ENCODE results near the gene LRGUK.

LRGUK gene

DNA sequence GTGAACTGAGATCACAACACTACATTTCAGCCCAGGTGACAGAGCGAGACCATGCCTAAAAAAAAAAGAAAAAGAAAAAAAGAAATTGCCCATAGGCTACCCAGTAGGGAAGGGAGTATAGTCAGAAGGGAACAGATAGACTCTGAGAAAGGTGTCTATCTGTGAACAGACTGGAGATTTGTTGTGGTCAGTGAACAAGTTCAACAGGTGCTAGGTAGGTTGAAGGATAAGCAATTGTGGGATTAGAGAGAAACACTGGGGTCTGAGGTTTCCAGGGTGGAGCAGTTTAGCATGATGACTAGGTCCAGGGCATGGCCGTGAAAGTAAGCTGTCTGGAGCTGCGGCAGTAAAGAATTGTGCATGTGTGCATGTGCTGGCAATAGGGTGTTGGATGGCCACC is 6.9 kb downstream of the LRGUK start:
- H3K27ac ChIP-seq = no peak overlapping the region
- DNase-seq = no peak
- TF ChIP-seq, protein P1, sequence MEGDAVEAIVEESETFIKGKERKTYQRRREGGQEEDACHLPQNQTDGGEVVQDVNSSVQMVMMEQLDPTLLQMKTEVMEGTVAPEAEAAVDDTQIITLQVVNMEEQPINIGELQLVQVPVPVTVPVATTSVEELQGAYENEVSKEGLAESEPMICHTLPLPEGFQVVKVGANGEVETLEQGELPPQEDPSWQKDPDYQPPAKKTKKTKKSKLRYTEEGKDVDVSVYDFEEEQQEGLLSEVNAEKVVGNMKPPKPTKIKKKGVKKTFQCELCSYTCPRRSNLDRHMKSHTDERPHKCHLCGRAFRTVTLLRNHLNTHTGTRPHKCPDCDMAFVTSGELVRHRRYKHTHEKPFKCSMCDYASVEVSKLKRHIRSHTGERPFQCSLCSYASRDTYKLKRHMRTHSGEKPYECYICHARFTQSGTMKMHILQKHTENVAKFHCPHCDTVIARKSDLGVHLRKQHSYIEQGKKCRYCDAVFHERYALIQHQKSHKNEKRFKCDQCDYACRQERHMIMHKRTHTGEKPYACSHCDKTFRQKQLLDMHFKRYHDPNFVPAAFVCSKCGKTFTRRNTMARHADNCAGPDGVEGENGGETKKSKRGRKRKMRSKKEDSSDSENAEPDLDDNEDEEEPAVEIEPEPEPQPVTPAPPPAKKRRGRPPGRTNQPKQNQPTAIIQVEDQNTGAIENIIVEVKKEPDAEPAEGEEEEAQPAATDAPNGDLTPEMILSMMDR (IDR thresholded peaks at IDR 0.05; ENCODE audit: low read depth, low read length, missing control alignments) = no peak
- H3K4me3 ChIP-seq (ENCODE audit: low read depth, low read length) = no peak overlapping the region
- no peaks in the 10 kb centered on the region for H3K27me3 ChIP-seq (replicated peaks)
- no peaks in the 10 kb centered on the region for H3K36me3 ChIP-seq (replicated peaks)
- in situ Hi-C loops (cut with HindIII; ENCODE audit: low pct_ligation_motif_present, low sequenced_read_pairs) = no loop called here

DNA sequence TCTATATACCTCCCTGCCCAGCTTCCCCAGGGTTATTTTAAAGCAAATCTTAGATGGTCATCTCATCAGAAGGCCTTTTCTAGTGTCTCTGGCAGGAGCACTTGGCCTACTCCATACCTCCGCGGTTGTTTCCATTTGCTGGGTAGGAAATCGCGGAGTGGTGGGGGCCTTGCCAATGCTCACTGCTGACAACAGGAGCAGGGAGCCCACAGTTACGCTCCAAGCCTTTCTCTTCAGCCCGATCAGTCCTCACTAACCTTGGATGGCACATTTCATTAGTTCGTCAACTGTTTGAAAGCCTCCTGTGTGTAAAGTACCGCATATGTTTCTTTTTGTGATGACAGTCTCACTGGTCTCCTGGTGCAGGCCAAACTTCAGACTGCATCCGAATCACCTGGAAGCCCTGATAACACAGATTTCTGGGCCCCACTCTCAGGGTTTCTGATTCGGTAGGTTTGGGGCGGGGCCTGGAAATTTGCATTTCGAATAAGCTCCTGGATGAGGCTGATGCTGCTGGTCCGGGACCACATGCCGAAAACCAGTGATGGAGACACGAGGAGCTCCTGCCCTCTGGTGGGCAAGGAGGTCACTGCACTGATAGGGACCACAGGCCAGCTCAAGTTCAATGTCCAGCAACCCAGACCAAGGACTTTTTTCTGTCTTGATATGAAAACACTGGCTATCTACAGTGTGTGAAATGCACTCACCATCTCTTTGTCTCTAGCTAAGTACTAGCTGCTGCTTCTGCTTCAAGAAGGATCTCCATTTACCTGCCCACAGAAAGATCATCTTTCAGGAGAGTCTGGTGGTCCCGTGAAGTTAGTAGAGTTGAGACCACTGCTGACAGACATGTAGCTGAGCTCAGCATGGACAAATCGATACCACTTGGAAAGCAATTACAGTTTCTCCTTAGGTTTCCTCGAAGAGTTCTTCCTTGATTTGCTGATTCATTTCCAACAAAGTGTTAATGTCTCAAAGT is 14.0 kb downstream of the LRGUK start:
- TF ChIP-seq, protein P1 (IDR thresholded peaks at IDR 0.05; ENCODE audit: low read depth, low read length, missing control alignments) = peak; percentile 95
- peak overlapping the region; percentile 3 for H3K4me3 ChIP-seq (ENCODE audit: low read depth, low read length)
- no peaks in the 10 kb centered on the region for H3K36me3 ChIP-seq (replicated peaks)
- no peak overlapping the region for H3K27ac ChIP-seq
- no peaks in the 10 kb centered on the region for H3K27me3 ChIP-seq (replicated peaks)
- in situ Hi-C loops (cut with HindIII; ENCODE audit: low pct_ligation_motif_present, low sequenced_read_pairs) = no loop called here
- DNase-seq = peak; percentile 57

DNA sequence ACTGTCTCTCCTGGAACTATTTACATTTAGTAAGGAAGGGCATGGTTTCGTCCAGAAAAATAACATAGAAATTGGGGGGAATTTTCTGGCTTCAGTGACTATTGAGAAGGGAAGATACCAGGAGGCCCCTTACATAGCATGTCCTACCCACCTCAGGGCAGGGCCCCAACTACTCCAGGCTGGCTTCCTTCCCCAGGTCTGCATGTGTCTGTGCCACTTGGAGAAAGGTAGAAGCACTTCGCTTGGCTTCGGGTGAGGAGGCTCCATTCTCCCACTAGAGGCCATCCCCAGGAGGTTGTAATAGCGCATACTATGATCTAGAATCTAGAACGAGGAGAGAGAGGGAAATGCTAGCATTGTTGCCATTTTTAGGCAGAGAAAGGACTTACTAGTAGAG is 14.7 kb downstream of the LRGUK start:
- no peak overlapping the region for H3K4me3 ChIP-seq (ENCODE audit: low read depth, low read length)
- in situ Hi-C loops (cut with HindIII; ENCODE audit: low pct_ligation_motif_present, low sequenced_read_pairs) = no loop called here
- TF ChIP-seq, protein P1 (IDR thresholded peaks at IDR 0.05; ENCODE audit: low read depth, low read length, missing control alignments) = no peak
- DNase-seq = no peak
- no peak overlapping the region for H3K27ac ChIP-seq
- H3K27me3 ChIP-seq (replicated peaks) = no peaks in the 10 kb centered on the region
- no peaks in the 10 kb centered on the region for H3K36me3 ChIP-seq (replicated peaks)

DNA sequence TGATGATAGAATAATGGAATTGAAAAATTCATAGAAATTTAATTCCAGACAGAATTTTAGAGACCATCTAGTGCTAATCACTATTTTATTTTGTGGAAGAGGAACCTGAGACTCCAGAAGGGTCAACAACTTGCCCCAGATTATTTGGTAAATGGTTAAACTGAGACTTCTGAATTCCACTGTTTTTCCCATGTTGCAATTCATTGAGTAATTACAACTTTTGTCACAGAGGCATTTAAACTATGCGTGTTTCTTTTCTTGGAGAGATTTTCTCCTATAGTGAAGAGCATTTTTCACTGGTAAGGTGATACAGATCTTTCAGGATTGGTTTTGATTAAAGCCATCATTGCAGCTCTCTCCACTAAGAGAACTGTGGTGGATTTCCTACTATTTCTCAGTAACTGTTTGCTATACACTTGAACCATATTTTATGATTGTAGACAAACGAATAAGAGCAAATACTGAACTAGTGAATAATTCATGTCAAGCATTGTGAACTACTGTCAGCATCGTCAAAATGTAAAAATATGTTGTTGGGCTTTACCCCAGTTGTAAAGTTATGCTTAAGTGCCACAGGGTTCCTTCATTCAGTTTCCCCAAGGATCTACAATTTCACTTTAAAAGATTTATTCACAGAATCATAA is 26.5 kb downstream of the LRGUK start:
- no peak for DNase-seq
- H3K27ac ChIP-seq = no peak overlapping the region
- H3K4me3 ChIP-seq (ENCODE audit: low read depth, low read length) = no peak overlapping the region
- no peaks in the 10 kb centered on the region for H3K36me3 ChIP-seq (replicated peaks)
- in situ Hi-C loops (cut with HindIII; ENCODE audit: low pct_ligation_motif_present, low sequenced_read_pairs) = no loop called here
- no peaks in the 10 kb centered on the region for H3K27me3 ChIP-seq (replicated peaks)
- TF ChIP-seq, protein P1 (IDR thresholded peaks at IDR 0.05; ENCODE audit: low read depth, low read length, missing control alignments) = no peak

DNA sequence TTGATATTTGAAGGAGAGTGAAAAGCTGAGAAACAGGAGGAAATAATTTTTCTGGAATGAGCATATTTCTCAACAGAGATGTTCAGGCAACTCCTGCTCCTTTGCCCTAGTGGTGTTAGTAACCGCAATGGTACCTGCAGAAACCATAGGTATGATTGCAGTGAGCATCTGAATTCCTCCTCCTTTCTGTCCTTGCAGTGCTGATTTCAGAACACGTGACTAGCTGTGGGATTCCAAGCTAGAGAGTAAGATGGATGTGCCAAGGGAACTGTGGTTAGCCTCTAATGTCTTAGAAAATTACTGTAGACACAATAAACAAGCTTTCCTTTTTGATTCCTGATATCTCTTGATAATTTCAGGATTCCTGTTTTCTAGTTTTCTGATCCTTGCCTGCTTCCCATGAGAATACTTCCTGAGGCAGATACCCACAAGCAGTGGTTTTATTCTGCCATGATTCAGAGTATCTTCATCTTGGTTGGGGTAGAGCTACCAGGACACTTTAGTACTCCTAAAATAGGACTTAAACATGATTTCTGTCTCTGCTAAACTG is 27.5 kb downstream of the LRGUK start:
- no peak for DNase-seq
- in situ Hi-C loops (cut with HindIII; ENCODE audit: low pct_ligation_motif_present, low sequenced_read_pairs) = no loop called here

More for the DNA sequence above, 27.5 kb downstream of the LRGUK start:
- TF ChIP-seq, protein P1 (IDR thresholded peaks at IDR 0.05; ENCODE audit: low read depth, low read length, missing control alignments) = no peak
- Histone ChIP-seq H3K27me3 (replicated peaks) (no peaks in the 10 kb centered on the region), H3K36me3 (replicated peaks) (no peaks in the 10 kb centered on the region), H3K4me3 (ENCODE audit: low read depth, low read length) (no peak overlapping the region), H3K27ac (no peak overlapping the region)
